NCI-H2196 treated with DMSO at 0.1 percent for 48 hours (cell line): Measurements from ENCODE around the gene RASSF1.

Source experiments
- DNase-seq: peaks from one replicate; lab custom pipeline; 2025; ENCODE audit not compliant: unreplicated experiment; lab: John Stamatoyannopoulos, UW

RASSF1 gene

GRCh38 chr3:50302095-50303012 is 38.3 kb downstream of the RASSF1 start:
- no peak for DNase-seq

- no peak for DNase-seq
Observed at GRCh38 chr3:50300681-50301254, 39.9 kb downstream of the RASSF1 start.

DNA sequence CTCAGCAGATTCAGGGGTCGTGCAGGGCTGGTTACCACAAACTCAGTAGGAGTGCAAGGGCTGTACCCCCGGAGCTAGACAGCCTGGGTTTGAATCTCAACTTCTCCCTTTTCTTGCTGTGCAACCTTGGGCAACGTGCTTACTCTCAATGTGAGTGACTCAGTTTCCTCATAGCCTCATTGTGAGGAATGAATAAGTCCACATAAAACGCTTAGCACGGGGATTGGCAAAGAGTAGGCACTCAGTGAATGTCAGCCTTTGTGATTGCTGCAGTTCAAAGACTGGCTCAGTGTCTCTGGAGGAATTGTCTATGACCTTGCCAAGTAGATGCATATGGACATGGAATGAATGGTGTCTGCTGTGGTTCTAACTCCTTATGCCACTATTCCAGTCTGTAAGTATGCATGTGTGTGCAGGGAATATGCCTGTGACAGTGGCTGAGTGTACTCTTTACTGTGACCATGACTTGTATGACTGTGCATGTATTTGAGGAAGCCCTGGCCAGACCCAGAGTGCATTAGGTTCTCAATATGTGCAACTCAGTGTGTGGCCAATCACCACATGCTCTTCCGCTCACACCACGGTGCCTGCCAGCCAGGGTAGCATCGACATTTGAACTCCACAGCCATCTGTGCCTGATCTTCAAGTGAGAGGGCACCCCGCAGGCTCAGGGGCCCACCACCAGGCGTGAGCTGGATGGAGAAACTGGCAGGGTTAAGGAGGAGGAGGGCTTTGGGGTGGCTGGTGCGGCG is 40.5 kb downstream of the RASSF1 start:
- DNase-seq = no peak

DNA sequence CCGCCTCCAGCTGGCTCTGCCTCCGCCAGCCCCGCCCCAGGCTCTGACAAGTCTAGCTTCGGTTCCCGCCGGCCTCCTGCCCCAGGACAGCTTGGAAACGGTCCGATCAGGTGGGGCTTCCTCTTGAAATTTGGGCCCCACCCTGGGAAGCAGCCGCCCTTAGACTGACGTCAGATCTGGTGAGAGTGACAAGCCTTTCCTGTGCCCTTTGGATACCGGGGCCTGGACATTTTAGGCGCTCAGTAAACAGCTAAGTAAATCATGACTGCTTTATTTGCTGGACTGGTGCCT is 41.1 kb downstream of the RASSF1 start:
- no peak for DNase-seq

DNA sequence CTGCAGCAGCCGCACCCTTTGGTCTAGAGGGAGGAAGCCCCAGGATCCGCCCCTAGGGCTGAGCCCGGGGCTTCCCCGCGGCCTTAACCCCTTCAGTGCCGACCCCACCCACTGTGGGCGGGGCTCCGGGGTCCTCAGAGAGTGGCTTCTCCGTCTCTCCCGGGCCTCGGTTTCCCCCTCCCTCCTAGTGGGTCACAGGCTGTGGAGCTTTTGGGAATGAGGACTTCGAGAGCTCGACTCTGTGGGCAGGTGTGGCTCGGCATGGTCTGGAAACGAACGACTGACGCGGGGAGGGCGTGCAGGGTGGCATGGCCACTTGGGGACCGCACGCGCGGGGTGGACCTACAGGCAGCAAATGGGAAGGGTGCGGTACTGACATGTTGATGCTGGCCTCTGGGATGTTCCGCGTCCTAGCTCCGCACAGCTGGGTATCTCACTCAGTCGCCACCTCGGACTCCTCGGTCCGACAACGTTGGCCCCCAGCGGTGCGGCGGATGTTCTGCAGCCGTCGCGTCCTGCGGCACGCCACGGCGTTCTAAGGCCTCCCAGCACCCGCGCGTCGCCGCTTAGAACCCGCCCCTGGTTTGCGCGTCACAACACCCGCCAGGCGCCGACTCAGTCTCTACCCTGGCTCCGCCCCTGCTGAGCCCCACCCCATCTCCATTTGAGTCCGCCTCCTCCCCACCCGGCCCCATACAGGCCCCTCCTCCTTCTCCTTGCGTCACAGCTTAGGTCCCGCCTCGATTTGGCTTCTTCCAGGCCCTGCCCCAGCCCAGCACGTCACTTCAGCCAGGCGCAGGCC is 41.6 kb downstream of the RASSF1 start, which contains the start of the genes HYAL3 and NAA80:
Gene HYAL3, minus strand, starts transcription at position 570 of the 802 bp plus-strand sequence. CDS start 3,803 bp downstream, outside the sequence.
Gene NAA80, minus strand, starts transcription at position 570 of the 802 bp plus-strand sequence. CDS start 1,942 bp downstream, outside the sequence.
- DNase-seq = peak; percentile 80

GRCh38 chr3:50297896-50298725 is 42.5 kb downstream of the RASSF1 start:
- no peak for DNase-seq

- no peak for DNase-seq
Observed at GRCh38 chr3:50297384-50297775, 43.3 kb downstream of the RASSF1 start.

DNA sequence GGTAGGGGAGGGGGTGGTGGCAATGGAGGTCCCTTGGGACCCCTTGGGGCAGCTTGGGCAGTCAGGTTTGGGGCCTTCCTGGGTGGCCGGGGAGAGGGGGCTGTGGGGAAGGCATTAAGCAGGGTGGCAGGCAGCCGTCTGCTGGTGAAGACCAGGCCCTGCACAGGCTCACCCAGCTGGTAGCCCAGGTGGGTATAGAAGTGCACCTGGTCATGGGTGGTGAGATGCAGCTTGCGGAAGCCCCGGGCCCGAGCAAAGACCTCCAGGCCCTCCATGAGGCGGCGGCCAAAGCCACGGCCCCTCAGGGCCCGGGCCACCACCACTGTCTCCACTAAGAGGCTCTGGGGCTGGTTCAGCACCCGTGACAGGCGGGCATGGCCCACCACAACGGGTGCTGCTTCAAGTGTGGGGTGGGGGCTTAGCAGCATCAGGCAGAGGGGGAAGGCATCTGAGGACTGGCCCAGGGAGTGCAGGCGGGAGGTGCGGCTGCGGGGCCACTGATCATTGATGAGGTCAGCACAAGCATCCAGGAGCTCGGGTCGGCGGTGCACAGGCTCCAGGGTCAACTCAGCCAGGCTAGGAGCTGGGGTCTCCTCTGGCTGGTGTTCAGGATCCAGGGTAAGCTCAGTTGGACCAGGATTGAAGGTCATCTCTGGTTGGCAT is 43.8 kb downstream of the RASSF1 start:
- no peak for DNase-seq

DNA sequence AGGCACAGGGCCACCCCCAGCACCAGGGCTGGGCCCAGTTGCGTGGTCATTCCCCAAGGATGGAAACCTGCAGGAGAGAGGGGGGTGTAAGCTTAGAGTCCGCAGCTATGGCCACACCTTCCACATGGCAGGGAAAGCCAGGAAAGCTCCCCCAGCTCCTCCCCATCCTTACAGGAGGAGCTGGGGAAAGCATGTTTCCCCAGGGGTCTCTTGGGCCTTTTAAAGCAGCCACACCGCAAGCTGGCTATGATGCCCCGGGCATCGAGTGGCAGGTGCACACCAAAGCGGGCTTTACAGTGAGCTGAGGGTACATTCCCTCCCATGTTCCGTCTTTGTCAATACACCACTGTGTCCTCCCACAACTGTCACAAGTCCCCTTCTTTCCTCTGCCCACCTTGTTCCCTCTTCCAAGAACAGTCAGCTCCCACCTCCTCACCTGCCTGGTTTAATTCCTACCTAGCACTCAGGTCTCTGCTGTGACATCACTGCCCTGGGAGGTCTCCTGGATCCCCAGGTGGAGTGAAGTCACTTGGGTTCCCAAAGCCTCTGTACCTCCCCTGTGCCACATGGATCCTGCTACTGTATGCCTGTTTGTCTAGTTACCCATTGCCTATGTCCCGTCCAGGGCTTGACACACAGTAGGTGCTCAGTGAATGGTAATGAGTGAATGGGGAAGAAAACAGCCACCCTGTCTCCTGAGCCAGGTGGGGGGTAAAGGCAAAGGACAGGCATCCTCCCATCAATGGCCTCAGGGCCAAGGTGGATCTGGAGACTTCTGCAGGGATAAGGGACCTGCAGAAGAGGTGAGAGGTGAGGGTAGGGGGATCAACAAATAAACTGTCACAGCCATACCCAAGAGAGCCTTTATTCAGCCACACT is 44.8 kb downstream of the RASSF1 start:
- DNase-seq = no peak

GRCh38 chr3:50294492-50295403 is 45.9 kb downstream of the RASSF1 start:
- DNase-seq = no peak

DNA sequence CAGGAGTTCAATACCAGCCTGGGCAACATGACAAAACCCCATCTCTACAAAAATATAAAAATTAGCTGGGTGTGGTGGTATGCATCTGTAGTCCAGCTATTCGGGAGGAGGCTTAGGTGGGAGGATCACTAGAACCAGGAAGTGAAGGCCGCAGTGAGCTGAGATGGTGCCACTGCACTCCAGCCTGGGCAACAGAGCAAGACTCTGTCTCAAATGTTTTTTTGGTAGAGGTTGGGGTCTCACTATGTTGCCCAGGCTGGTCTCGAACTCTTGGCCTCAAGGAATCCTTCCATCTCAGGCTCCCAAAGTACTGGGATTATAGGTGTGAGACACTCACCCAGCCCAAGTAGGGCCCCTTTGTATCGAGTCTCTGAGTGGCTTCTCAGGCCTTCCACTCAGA is 46.5 kb downstream of the RASSF1 start:
- DNase-seq = no peak

GRCh38 chr3:50293079-50293801 is 47.4 kb downstream of the RASSF1 start:
- DNase-seq = no peak

- peak; percentile 78 for DNase-seq
Observed at GRCh38 chr3:50292159-50293078, 48.2 kb downstream of the RASSF1 start, which contains the start of gene IFRD2. IFRD2 (minus strand) TSS chr3:50292429; CDS start chr3:50292274, 155 bp downstream.

GRCh38 chr3:50290161-50290641 is 50.4 kb downstream of the RASSF1 start:
- no peak for DNase-seq

- no peak for DNase-seq
Observed at GRCh38 chr3:50289130-50289529, 51.5 kb downstream of the RASSF1 start.
